Heart left ventricle (tissue), 13 donors: ENCODE results near the gene TSR1.

Source experiments
- POLR2A ChIP-seq, 2 donors: fragments of 450-650 bp; IDR thresholded peaks; one replicate each; pipeline ENCODE4 v1.6.1; 2017; ENCODE audit warnings: antibody characterized with exemption in 2 of 2, mild to moderate bottlenecking in 2 of 2, moderate library complexity in 2 of 2
- TF ChIP-seq, protein P1 (sequence below), 12 donors: fragments of 200-600 bp; sonication (generic) in 4 of 12; IDR thresholded peaks; one replicate each; pipeline versions ENCODE4 v1.5.0 to v1.8.0; 2018 to 2022; ENCODE audit warnings: antibody characterized with exemption in 12 of 12, mild to moderate bottlenecking in 5 of 12
- donor health status: ischemic (EF 13 %, LVEDD 7.1; RV severe dilation, severe dysfunction).
- donor health status: DM: no; HTN: yes; CAD: no.
- donor health status: DM: no; HTN: no; CAD: no.
- donor health status: ischemic (EF 25% LVEDD 6.9; RV normal size, moderate dysfunction).
- donor health status: ischemic (EF 25% LVEDD 5.7; RV mildly dilated, moderate dysfunction).
- donor health status: ischemic (EF 35%, LVEDD 5.7; RV mildly dilated, moderate dysfunction).
- donor health status: nonischemic (EF 11% LVEDD 7.7; RV severe dilation, severe dysfunction).
- donor health status: DM: yes; HTN: yes; CAD: no.
- donor health status: PGD.
- donor health status: ischemic (EF 29% LVEDD 5.4; RV normal size, mild dysfunction).
- donor health status: nonischemic (EF 23%, LVEDD 6.1; RV moderate dilation, normal function).

DNA sequence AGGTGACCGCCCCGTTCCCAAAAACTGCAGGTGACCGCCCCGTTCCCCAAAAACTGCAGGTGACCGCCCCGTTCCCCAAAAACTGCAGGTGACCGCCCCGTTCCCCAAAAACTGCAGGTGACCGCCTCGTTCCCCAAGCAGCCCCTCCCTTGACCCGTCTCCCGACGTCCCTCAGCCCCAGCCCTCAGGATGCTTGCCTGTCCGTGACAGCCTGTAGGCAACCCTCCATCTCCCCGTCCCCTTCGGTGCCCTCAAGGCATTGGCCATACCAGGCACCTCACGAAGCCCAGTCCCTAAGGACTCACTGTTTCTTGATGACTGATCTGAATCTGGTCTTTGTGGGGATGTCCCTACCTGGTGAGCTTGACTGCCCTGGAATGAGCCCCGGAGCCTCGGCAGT, 26.2 kb upstream of the TSR1 start:
- TF ChIP-seq, protein P1, sequence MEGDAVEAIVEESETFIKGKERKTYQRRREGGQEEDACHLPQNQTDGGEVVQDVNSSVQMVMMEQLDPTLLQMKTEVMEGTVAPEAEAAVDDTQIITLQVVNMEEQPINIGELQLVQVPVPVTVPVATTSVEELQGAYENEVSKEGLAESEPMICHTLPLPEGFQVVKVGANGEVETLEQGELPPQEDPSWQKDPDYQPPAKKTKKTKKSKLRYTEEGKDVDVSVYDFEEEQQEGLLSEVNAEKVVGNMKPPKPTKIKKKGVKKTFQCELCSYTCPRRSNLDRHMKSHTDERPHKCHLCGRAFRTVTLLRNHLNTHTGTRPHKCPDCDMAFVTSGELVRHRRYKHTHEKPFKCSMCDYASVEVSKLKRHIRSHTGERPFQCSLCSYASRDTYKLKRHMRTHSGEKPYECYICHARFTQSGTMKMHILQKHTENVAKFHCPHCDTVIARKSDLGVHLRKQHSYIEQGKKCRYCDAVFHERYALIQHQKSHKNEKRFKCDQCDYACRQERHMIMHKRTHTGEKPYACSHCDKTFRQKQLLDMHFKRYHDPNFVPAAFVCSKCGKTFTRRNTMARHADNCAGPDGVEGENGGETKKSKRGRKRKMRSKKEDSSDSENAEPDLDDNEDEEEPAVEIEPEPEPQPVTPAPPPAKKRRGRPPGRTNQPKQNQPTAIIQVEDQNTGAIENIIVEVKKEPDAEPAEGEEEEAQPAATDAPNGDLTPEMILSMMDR (IDR thresholded peaks at IDR 0.05), result no peak
- TF ChIP-seq POLR2A (IDR thresholded peaks at IDR 0.05), result no peak
